Right lobe of liver (tissue), 6 donors: ENCODE data around the gene ACVRL1. TPM values are rescaled to one million over a fixed set of nuclear protein-coding genes. Genes with fewer than 3 reads are reported as not detected.

ENCODE experiments used
- ATAC-seq, 4 donors: fragments of 200-7000 bp; cut with Tn5 transposase; one replicate each; pipeline ENCODE4 v1.9.1; 2020; ENCODE audit warnings: mild to moderate bottlenecking in 4 of 4, moderate library complexity in 4 of 4
- DNase-seq, 3 donors: peaks; one replicate each; pipeline ENCODE4 v3.0.0-alpha.2; 2020
- H3K27ac ChIP-seq, 3 donors: fragments of 200-600 bp; one replicate each; pipeline ENCODE4 v1.8.0; 2022
- H3K27me3 ChIP-seq, 2 donors: fragments of 200-600 bp; one replicate each; pipeline ENCODE4 v1.8.0; 2022
- H3K36me3 ChIP-seq, 4 donors: fragments of 200-600 bp; sonication (generic) in 1 of 4; one replicate each; pipeline versions ENCODE4 v1.5.1 to v1.8.0; 2017 to 2022; ENCODE audit warnings: control low read depth in 1 of 4
- H3K4me1 ChIP-seq, 4 donors: fragments of 200-600 bp; sonication (generic) in 1 of 4; one replicate each; pipeline versions ENCODE4 v1.5.1 to v1.8.0; 2017 to 2022; ENCODE audit warnings: control low read depth in 1 of 4
- H3K4me3 ChIP-seq, 3 donors: fragments of 200-600 bp; one replicate each; pipeline ENCODE4 v1.8.0; 2022
- H3K9me3 ChIP-seq, 4 donors: fragments of 200-600 bp; sonication (generic) in 1 of 4; one replicate each; pipeline versions ENCODE4 v1.5.1 to v1.8.0; 2017 to 2022; ENCODE audit warnings: control low read depth in 1 of 4
- CTCF ChIP-seq, 4 donors: fragments of 200-600 bp in 3 of 4; fragments of 450-650 bp in 1 of 4; IDR thresholded peaks; one replicate each; pipeline versions ENCODE4 v1.5.1 to v1.8.0; 2016 to 2022; ENCODE audit warnings: antibody characterized with exemption in 4 of 4, mild to moderate bottlenecking in 2 of 4
- POLR2A ChIP-seq: fragments of 450-650 bp; IDR thresholded peaks from one replicate; pipeline ENCODE4 v1.6.1; 2017; ENCODE audit warnings: antibody characterized with exemption, mild to moderate bottlenecking
- WGBS: methylation state at CpG from one replicate; pipeline ENCODE4 v1.1.6; 2018; ENCODE audit warnings: low coverage, low lambda C conversion rate; ENCODE audit not compliant: insufficient coverage; ENCODE audit errors: missing lambda C conversion rate; 5-methylcytosine and 5-hydroxymethylcytosine counted together
- intact Hi-C, 2 donors: fragments of 100-400 bp; cut with DNase I; formaldehyde crosslinking; loops; one replicate each; pipeline versions ENCODE4 v1.11.2 to v1.14.1; 2022
- total RNA-seq, 6 experiments: library from RNA; depleted of rRNA in 2 of 6; stranded (reverse); fragments of >200 nt in 2 of 6; fragmentation: NEBNext Ultra II Directional in 3 of 6; extraction: Animal tissue kit (Norgen Biotek cat#: 25700) in 3 of 6; gene quantifications; one replicate each; pipeline versions ENCODE4 v1.1.0 to v1.2.4, GENCODE V29; 2016 to 2023
- donor health status: DM: no; HTN: yes; CAD: no.
- donor health status: DM: no; HTN: no; CAD: no.
- donor health status: DM: no; HTN: no; CAD: no.
- donor health status: DM: no; HTN: yes; CAD: no.
- donor health status: DM: no; HTN: yes; CAD: no.

The ACVRL1 gene
- total RNA-seq, 6 experiments from 2014 or later, result 2.9 to 10.7 (median 6.2) TPM

GRCh38 chr12:51962737-51963136 lies 55.4 kb downstream of the ACVRL1 start:
- no peaks in the 10 kb centered on the region for H3K36me3 ChIP-seq
- TF ChIP-seq CTCF (IDR thresholded peaks at IDR 0.05), result no peak
- TF ChIP-seq POLR2A, result no peak
- no peaks in the 10 kb centered on the region for H3K9me3 ChIP-seq
- no peak overlapping the region for H3K27ac ChIP-seq
- WGBS, result 60% methylated on average over 3 of the region's 3 CpGs
- intact Hi-C loops, result no loop called here
- no peak overlapping the region for H3K4me3 ChIP-seq
- ATAC-seq, result no peak
- H3K4me1 ChIP-seq, result peaks cover 0 to 52% (median 21%) of the 10 kb centered on the region in 4 donors
- peak in 1 of 3 donors; percentile 2 for DNase-seq
- no peaks in the 10 kb centered on the region for H3K27me3 ChIP-seq

- H3K27me3 ChIP-seq, result no peaks in the 10 kb centered on the region
- H3K4me1 ChIP-seq, result peaks cover 0 to 56% (median 24%) of the 10 kb centered on the region in 4 donors
- intact Hi-C loops, result no loop called here
- DNase-seq (no peak), ATAC-seq (no peak)
- 85% methylated on average over 4 of the region's 4 CpGs for WGBS
- H3K9me3 ChIP-seq, result no peaks in the 10 kb centered on the region
- TF ChIP-seq POLR2A, result no peak
- no peak for TF ChIP-seq CTCF (IDR thresholded peaks at IDR 0.05)
- no peak overlapping the region for H3K4me3 ChIP-seq
- no peaks in the 10 kb centered on the region for H3K36me3 ChIP-seq
- no peak overlapping the region for H3K27ac ChIP-seq
Observed at GRCh38 chr12:51963477-51963876, 56.2 kb downstream of the ACVRL1 start.

GRCh38 chr12:51969643-51970042 lies 62.3 kb downstream of the ACVRL1 start:
- TF ChIP-seq CTCF (IDR thresholded peaks at IDR 0.05) (no peak), POLR2A (no peak)
- Histone ChIP-seq H3K4me1 (peaks cover 2 to 73% (median 32%) of the 10 kb centered on the region in 4 donors), H3K4me3 (no peak overlapping the region), H3K36me3 (no peaks in the 10 kb centered on the region), H3K9me3 (no peaks in the 10 kb centered on the region), H3K27ac (no peak overlapping the region), H3K27me3 (no peaks in the 10 kb centered on the region)
- DNase-seq (peak in 1 of 3 donors; percentile 14), ATAC-seq (no peak)
- 100% methylated on average over 2 of the region's 2 CpGs for WGBS
- intact Hi-C loops, result no loop called here

GRCh38 chr12:51970904-51971646 lies 63.8 kb downstream of the ACVRL1 start:
- Histone ChIP-seq H3K27me3 (no peaks in the 10 kb centered on the region), H3K4me1 (peaks cover 2 to 87% (median 36%) of the 10 kb centered on the region in 4 donors), H3K36me3 (peaks cover 0 to 9% (median 5%) of the 10 kb centered on the region in 4 donors), H3K27ac (peak overlapping the region in 2 of 3 donors; percentile 24 to 72), H3K4me3 (no peak overlapping the region), H3K9me3 (no peaks in the 10 kb centered on the region)
- 51% methylated on average over 8 of the region's 13 CpGs for WGBS
- peak in 3 of 4 donors; percentile 1 to 10 (median 1) for ATAC-seq
- TF ChIP-seq POLR2A (no peak), CTCF (IDR thresholded peaks at IDR 0.05) (peak in 3 of 4 donors; percentile 21 to 46 (median 23))
- intact Hi-C loops, result no loop called here
- peak in 1 of 3 donors; percentile 48 for DNase-seq
